ENCODE data around the gene G3BP1.

- TF ChIP-seq, protein P1, sequence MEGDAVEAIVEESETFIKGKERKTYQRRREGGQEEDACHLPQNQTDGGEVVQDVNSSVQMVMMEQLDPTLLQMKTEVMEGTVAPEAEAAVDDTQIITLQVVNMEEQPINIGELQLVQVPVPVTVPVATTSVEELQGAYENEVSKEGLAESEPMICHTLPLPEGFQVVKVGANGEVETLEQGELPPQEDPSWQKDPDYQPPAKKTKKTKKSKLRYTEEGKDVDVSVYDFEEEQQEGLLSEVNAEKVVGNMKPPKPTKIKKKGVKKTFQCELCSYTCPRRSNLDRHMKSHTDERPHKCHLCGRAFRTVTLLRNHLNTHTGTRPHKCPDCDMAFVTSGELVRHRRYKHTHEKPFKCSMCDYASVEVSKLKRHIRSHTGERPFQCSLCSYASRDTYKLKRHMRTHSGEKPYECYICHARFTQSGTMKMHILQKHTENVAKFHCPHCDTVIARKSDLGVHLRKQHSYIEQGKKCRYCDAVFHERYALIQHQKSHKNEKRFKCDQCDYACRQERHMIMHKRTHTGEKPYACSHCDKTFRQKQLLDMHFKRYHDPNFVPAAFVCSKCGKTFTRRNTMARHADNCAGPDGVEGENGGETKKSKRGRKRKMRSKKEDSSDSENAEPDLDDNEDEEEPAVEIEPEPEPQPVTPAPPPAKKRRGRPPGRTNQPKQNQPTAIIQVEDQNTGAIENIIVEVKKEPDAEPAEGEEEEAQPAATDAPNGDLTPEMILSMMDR (IDR thresholded peaks at IDR 0.05): peak in 4 of 7 experiments; percentile 17 to 37 (median 30)
- no peak for TF ChIP-seq POLR2A (IDR thresholded peaks at IDR 0.05)
- TF ChIP-seq POLR2AphosphoS5 (IDR thresholded peaks at IDR 0.05): no peak
- TF ChIP-seq EP300 (IDR thresholded peaks at IDR 0.05): no peak
Measured at GRCh38 chr5:151742870-151743294, 28.9 kb upstream of the G3BP1 start.

Measured in stomach (tissue), 4 donors.